Choroid plexus epithelial cell (primary cell): Measurements from ENCODE around the gene VAT1.
"Not testable (repeated sequence)": the region's sequence is repeated elsewhere in the genome, so short reads cannot be mapped to it uniquely, and the experiment has no call there.

Experiments
- DNase-seq: peaks from one replicate; pipeline ENCODE4 v3.0.0-alpha.2; 2010; ENCODE audit warnings: low read depth
- H3K4me3 ChIP-seq: 2 replicates; pipeline ENCODE4 v1.5.1; 2011; ENCODE audit warnings: low read depth, mild to moderate bottlenecking, control low read depth, low read length, moderate library complexity
- CTCF ChIP-seq: conservative IDR thresholded peaks from 2 replicates; pipeline ENCODE4 v1.5.1; 2011; ENCODE audit warnings: low read depth, mild to moderate bottlenecking, control low read depth, inconsistent platforms, low read length, moderate library complexity

Gene VAT1

DNA sequence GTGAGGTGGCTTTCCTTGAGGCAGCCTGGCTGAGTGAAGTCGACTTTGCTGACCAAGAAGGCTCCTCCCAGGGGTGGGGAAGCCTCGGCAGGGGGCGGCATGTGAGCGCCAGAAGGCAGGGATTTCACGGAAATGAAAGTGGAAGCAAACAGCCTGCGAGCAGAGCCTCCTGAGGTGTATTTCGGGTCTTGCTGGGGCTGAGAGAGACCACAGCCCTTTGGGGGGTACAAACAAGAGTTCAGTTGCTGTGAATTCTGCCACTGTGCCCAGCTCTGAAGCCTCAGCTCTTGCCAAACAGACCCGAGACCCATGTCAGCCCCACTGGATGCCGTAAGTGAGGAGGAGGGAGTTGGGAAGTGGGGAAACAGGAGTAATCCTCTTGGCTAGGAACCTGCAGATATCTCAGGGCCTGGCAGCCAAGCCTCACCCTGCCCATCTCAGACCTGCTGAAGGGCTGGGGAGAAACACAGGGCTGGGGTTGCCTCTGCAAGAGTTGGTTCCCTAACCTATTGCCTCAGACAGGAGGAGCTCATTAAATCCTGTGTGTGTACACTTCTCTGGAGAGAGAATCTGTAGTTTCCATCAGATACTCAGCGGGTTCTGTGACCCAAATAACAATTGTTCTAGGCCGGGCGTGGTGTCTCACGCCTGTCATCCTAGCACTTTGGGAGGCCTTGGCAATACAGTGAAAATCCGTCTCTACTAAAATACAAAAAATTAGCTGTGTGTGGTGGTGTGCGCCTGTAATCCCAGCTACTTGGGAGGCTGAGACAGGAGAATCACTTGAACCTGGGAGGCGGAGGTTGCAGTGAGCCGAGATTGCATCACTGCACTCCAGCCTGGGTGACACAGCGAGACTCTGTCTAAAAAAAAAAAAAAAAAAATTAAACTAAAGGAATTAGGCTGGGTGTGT is 15.3 kb downstream of the VAT1 start, which contains the start of gene IFI35:
Gene IFI35, plus strand, starts transcription at position 146 of the 913 bp plus-strand sequence. Its CDS starts 164 bp downstream, at position 310.
- peak; percentile 25 for TF ChIP-seq CTCF
- DNase-seq, result peak; percentile 94

GRCh38 chr17:43003542-43004172 is 18.5 kb downstream of the VAT1 start:
- no peak for TF ChIP-seq CTCF
- DNase-seq, result no peak
- H3K4me3 ChIP-seq, result no peak overlapping the region

More for the DNA sequence above, 15.3 kb downstream of the VAT1 start, which contains the start of gene IFI35:
- H3K4me3 ChIP-seq, result peak within 1 kb of the TSS; percentile 74

DNA sequence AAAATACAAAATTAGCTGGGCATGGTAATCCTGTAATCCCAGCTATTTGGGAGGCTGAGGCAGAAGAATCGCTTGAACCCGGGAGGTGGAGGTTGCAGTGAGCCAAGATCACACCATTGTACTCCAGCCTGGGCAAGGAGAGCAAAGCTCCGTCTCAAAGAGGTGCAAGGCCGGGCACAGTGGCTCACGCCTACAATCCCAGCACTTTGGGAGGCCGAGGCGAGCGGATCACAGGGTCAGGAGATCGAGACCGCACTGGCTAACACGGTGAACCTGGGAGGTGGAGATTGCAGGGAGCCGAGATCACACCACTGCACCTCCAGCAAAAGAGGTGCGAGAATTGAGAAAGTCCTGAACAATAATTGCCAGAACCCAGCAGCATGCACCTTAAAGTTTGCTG is 21.3 kb downstream of the VAT1 start:
- H3K4me3 ChIP-seq, DNase-seq: not testable (repeated sequence)

GRCh38 chr17:42999003-42999525 is 23.1 kb downstream of the VAT1 start:
- no peak for DNase-seq
- H3K4me3 ChIP-seq, result peak overlapping the region; percentile 94
- TF ChIP-seq CTCF, result no peak

DNA sequence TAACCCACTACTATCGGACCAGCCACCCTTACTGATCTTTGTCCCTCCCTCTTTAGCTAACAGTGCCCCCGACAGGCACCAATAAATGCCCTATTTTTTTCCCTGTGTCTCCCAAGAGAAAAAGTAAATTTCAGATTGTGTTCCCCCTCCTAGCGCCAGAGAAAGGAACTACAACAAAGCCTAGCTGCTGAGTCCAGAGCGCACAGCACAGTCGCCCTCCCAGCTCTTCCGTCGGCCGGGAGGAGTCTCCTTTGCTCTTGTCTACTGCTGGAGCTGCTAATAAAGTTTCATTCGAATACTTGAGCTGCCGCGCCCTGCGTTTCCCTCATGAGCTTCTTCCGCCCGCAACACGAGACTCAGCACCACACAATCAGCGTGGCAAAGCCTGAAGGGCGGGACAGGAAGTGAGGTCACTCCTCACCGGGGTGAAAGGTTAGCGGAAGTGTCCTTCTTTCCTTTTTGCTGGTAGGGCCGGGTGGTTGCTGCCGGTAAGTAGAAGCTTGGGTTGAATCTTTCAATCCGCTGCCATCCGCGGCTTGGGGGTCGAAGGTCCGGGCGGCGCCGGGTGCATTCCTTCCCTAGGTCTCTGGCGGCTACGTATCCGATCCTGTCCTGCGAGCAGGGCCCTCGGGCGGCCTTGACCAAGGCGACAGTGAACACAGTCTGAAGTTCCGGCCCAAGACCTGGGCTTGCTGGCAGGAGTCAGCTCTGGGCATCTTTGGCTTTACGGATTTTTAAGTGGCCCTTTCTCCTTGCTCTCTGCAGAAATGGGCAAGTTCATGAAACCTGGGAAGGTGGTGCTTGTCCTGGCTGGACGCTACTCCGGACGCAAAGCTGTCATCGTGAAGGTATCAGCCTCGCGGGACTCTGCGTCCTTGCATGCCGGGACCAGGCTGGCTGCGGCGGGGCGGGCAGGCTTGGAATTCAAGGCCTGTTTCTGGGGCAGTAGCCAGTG is 23.9 kb downstream of the VAT1 start, which contains the start of gene RPL27:
Gene RPL27, plus strand, starts transcription at position 436 of the 955 bp plus-strand sequence. Its CDS starts 332 bp downstream, at position 768.
- DNase-seq, result peak; percentile 100
- H3K4me3 ChIP-seq, result peak within 1 kb of the TSS; percentile 94
- peak; percentile 81 for TF ChIP-seq CTCF

- peak overlapping the region; percentile 42 for H3K4me3 ChIP-seq
- no peak for DNase-seq
- TF ChIP-seq CTCF, result no peak
Observed at GRCh38 chr17:42997390-42997983, 24.7 kb downstream of the VAT1 start.

DNA sequence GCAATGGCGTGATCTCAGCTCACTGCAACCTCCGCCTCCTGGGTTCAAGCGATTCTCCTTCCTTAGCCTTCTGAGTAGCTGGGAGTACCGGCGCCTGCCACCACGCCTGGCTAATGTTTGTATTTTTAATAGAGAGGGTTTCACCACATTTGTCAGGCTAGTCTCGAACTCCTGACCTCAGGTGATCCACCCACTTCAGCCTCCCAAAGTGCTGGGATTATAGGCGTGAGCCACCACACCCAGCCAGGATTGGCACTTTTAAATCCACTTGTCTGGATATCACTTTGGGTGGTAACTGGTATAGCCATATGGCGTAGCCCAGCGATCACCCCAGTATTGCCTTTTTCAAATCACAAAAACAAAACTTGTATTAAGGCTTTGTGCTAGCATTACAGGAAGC is 28.3 kb downstream of the VAT1 start:
- not testable (repeated sequence) for H3K4me3 ChIP-seq, DNase-seq
